H1 (cell line): ENCODE data around the gene VPS26A. TPM values are rescaled to one million over a fixed set of nuclear protein-coding genes. Genes with fewer than 3 reads are reported as not detected.

ENCODE experiments used
- polyA plus RNA-seq, 7 experiments: library from polyadenylated mRNA; depleted of rRNA in 3 of 7; stranded (reverse) in 5 of 7; unstranded in 2 of 7; fragments of >200 nt in 5 of 7; fragments of 200-250 nt in 2 of 7; gene quantifications; 1 replicate in 5 of 7; 2 replicates in 1 of 7; 4 replicates in 1 of 7; pipeline versions ENCODE4 v1.2.1 to v1.2.3, GENCODE V29; 2011 to 2013; ENCODE audit warnings: missing spikeins in 2 of 7, mixed read lengths in 2 of 7
- small RNA-seq: library from polyadenylated mRNA; stranded (forward); fragments of <200 nt; extraction: miRNeasy Mini kit (QIAGEN cat#:217004); gene quantifications from one replicate; pipeline ENCODE3, GENCODE V24; 2013; ENCODE audit not compliant: insufficient read depth
- total RNA-seq: library from RNA; stranded (reverse); fragmentation: NEBNext Ultra II Directional; extraction: Animal tissue kit (Norgen Biotek cat#: 25700); gene quantifications from 2 replicates; pipeline ENCODE4 v1.2.1, GENCODE V29; 2021

The VPS26A gene
- total and polyA plus RNA-seq, 2 of the 8 experiments (the other 6 are each of a cell fraction or from before 2014, with no cell fraction given): 10.7 to 44.8 TPM

Small RNAs within 50 kb of the gene (small RNA-seq; reads per million reads assigned to genes)
- not detected for gene RF00017

Other genes with a start within 250 kb of the VPS26A start
- gene DDX50, start 222.9 kb upstream of the VPS26A start, total RNA-seq: 36.5 and 39.0 TPM in 2 replicates
- gene DDX50, start 222.9 kb upstream of the VPS26A start, polyA plus RNA-seq (2011; rRNA removed): 12.6 and 20.0 TPM in 2 replicates
- 189 and 195 TPM in 2 replicates for gene DDX21, start 168.0 kb upstream of the VPS26A start, total RNA-seq
- gene DDX21, start 168.0 kb upstream of the VPS26A start, polyA plus RNA-seq (2011; rRNA removed): 39.1 and 67.0 TPM in 2 replicates
- gene KIFBP, start 135.4 kb upstream of the VPS26A start, total RNA-seq: 34.1 and 34.6 TPM in 2 replicates
- 13.4 and 17.3 TPM in 2 replicates for gene KIFBP, start 135.4 kb upstream of the VPS26A start, polyA plus RNA-seq (2011; rRNA removed)
- not detected in 2 replicates for gene SRGN, start 36.1 kb upstream of the VPS26A start, total RNA-seq
- 0.06 TPM in 1 of 2 replicates, not detected in the other for gene SRGN, start 36.1 kb upstream of the VPS26A start, polyA plus RNA-seq (2011; rRNA removed)
- gene SUPV3L1, start 56.1 kb downstream of the VPS26A start, total RNA-seq: 43.4 and 45.6 TPM in 2 replicates
- 22.0 and 34.6 TPM in 2 replicates for gene SUPV3L1, start 56.1 kb downstream of the VPS26A start, polyA plus RNA-seq (2011; rRNA removed)
- gene HKDC1, start 96.2 kb downstream of the VPS26A start, total RNA-seq: 0.11 and 0.78 TPM in 2 replicates
- gene HKDC1, start 96.2 kb downstream of the VPS26A start, polyA plus RNA-seq (2011; rRNA removed): 0.05 and 0.12 TPM in 2 replicates
- 237 and 247 TPM in 2 replicates for gene HK1, start 154.3 kb downstream of the VPS26A start, total RNA-seq
- 55.8 and 91.2 TPM in 2 replicates for gene HK1, start 154.3 kb downstream of the VPS26A start, polyA plus RNA-seq (2011; rRNA removed)